DND-41 (cell line): ENCODE data around the gene SMURF1.

Experiments used
- ATAC-seq: fragments of 200-7000 bp; cut with Tn5 transposase; 3 replicates; pipeline ENCODE4 v1.9.1; 2021; ENCODE audit warnings: low read depth; ENCODE audit not compliant: insufficient read depth
- DNase-seq: peaks from one replicate; pipeline ENCODE4 v3.0.0-alpha.2; 2020
- H2AFZ ChIP-seq: 2 replicates; pipeline ENCODE4 v1.6.0; 2012; ENCODE audit warnings: low read depth, low read length
- H3K27ac ChIP-seq: 2 replicates; pipeline ENCODE4 v1.5.1; 2012; ENCODE audit warnings: low read length, inconsistent platforms
- H3K27me3 ChIP-seq: fragments of 200-600 bp; sonication (generic); 2 replicates; pipeline ENCODE4 v1.6.0; 2012; ENCODE audit warnings: low read length, mild to moderate bottlenecking, inconsistent platforms; ENCODE audit not compliant: insufficient read depth, poor library complexity
- H3K36me3 ChIP-seq: 2 replicates; pipeline ENCODE4 v1.5.1; 2012; ENCODE audit warnings: low read length, inconsistent platforms; ENCODE audit not compliant: insufficient read depth
- H3K4me1 ChIP-seq: 2 replicates; pipeline ENCODE4 v1.5.1; 2012; ENCODE audit warnings: mild to moderate bottlenecking, low read length; ENCODE audit not compliant: insufficient read depth
- H3K4me2 ChIP-seq: 2 replicates; pipeline ENCODE4 v1.6.0; 2012; ENCODE audit warnings: mild to moderate bottlenecking, moderate library complexity, low read length, inconsistent platforms; ENCODE audit not compliant: insufficient read depth
- H3K4me3 ChIP-seq, 2 experiments: fragments of 200-600 bp in 1 of 2; shearing (Covaris generic) in 1 of 2; 2 replicates each; pipeline ENCODE4 v1.5.1; 2012 to 2016; ENCODE audit warnings: inconsistent platforms in 2 of 2, low read length in 2 of 2, mild to moderate bottlenecking in 2 of 2, low read depth in 1 of 2, moderate library complexity in 1 of 2
- H3K79me2 ChIP-seq: 2 replicates; pipeline ENCODE4 v1.6.0; 2012; ENCODE audit warnings: low read length, inconsistent platforms; ENCODE audit not compliant: insufficient read depth
- H3K9ac ChIP-seq: 2 replicates; pipeline ENCODE4 v1.6.0; 2012; ENCODE audit warnings: low read depth, mild to moderate bottlenecking, inconsistent platforms, low read length, moderate library complexity
- H3K9me3 ChIP-seq: 2 replicates; pipeline ENCODE4 v1.5.1; 2012; ENCODE audit warnings: low read length, moderate library complexity, mild to moderate bottlenecking, inconsistent platforms; ENCODE audit not compliant: insufficient read depth, severe bottlenecking
- H4K20me1 ChIP-seq: 2 replicates; pipeline ENCODE4 v1.6.0; 2012; ENCODE audit warnings: low read length; ENCODE audit not compliant: insufficient read depth
- CTCF ChIP-seq: IDR thresholded peaks from 2 replicates; pipeline ENCODE4 v1.5.1; 2012; ENCODE audit warnings: borderline replicate concordance, low read length, moderate library complexity, mild to moderate bottlenecking; ENCODE audit not compliant: poor library complexity, severe bottlenecking; ENCODE audit errors: extremely low read depth
- EZH2 ChIP-seq: IDR thresholded peaks from 3 replicates; pipeline ENCODE4 v1.6.1; 2012; ENCODE audit warnings: borderline replicate concordance, low read depth, mild to moderate bottlenecking, moderate library complexity, low read length, inconsistent platforms; ENCODE audit not compliant: severe bottlenecking

The SMURF1 gene

GRCh38 chr7:99012722-99013121, 131.2 kb downstream of the SMURF1 start:
- Histone ChIP-seq H3K9ac (no peak overlapping the region), H3K79me2 (no peaks in the 10 kb centered on the region; the same call in 1 of the 2 replicates), H3K36me3 (peaks cover 78% of the 10 kb centered on the region), H3K4me2 (no peak overlapping the region), H2AFZ (no peak overlapping the region), H3K27ac (no peak overlapping the region), H3K9me3 (no peaks in the 10 kb centered on the region), H3K4me1 (no peaks in the 10 kb centered on the region), H3K4me3 (no peak overlapping the region), H4K20me1 (peaks cover 5% of the 10 kb centered on the region; the same call in 1 of the 2 replicates), H3K27me3 (no peaks in the 10 kb centered on the region)
- no peak for DNase-seq
- no peak for ATAC-seq
- TF ChIP-seq EZH2 = no peak
- TF ChIP-seq CTCF = no peak

GRCh38 chr7:99011706-99012404, 132.1 kb downstream of the SMURF1 start:
- peaks cover 83% of the 10 kb centered on the region for H3K36me3 ChIP-seq

GRCh38 chr7:99011341-99011705, 132.6 kb downstream of the SMURF1 start:
- Histone ChIP-seq H4K20me1 (peaks cover 5% of the 10 kb centered on the region; the same call in 1 of the 2 replicates), H3K4me3 (no peak overlapping the region), H3K9me3 (no peaks in the 10 kb centered on the region), H3K9ac (no peak overlapping the region), H3K27me3 (no peaks in the 10 kb centered on the region), H3K27ac (no peak overlapping the region), H3K36me3 (peaks cover 88% of the 10 kb centered on the region), H3K4me2 (no peak overlapping the region), H3K4me1 (no peaks in the 10 kb centered on the region), H2AFZ (no peak overlapping the region), H3K79me2 (no peaks in the 10 kb centered on the region)
- DNase-seq (no peak), ATAC-seq (no peak)
- no peak for TF ChIP-seq EZH2
- TF ChIP-seq CTCF = no peak

More at GRCh38 chr7:99011706-99012404, 132.1 kb downstream of the SMURF1 start:
- no peak for ATAC-seq
- no peaks in the 10 kb centered on the region for H3K27me3 ChIP-seq
- H3K27ac ChIP-seq = no peak overlapping the region
- H3K9ac ChIP-seq = no peak overlapping the region
- TF ChIP-seq CTCF (no peak), EZH2 (no peak)
- no peak overlapping the region for H2AFZ ChIP-seq
- peaks cover 5% of the 10 kb centered on the region; the same call in 1 of the 2 replicates for H4K20me1 ChIP-seq
- no peaks in the 10 kb centered on the region for H3K4me1 ChIP-seq
- no peaks in the 10 kb centered on the region for H3K9me3 ChIP-seq
- no peak overlapping the region for H3K4me3 ChIP-seq
- DNase-seq = no peak
- H3K79me2 ChIP-seq = no peaks in the 10 kb centered on the region
- no peak overlapping the region for H3K4me2 ChIP-seq
